ENCODE data around the gene LPO.

Gene LPO

DNA sequence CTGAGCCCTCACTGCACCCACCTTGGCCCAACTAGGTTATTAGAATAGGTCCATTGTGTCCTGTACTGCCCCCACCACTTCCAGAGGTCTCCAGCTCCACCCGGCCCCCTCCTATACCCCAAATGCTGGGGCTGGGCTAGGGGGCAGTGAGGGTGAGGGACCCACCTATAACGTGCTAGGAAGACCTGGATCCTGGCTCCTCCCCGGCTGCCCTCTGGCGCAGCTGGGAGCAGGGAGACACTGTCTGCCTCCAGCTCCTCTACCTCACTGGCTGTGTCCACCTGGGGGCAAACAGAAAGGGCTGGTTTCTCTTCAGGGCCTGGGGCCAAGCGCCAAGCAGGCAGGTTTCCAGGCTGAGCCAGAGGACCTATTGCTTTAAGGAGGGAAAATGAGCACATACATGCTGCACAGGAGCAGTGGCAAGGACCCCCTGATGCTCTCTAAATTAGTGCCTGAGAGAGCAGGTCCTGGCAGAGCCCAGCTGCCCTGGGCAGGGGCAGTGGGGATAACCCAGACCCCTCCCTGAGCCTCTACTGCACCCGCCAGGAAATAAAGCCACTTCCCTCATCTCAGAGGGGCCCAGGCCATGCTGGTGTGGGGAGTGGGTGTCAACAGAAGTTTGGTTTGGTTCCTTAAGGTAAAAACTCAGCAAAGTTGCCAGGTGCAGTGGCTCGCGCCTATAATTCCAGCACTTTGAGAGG, 78.0 kb downstream of the LPO start:
- DNase-seq (ENCODE audit: low spot score) (no peak), FAIRE-seq (no peak)

DNA sequence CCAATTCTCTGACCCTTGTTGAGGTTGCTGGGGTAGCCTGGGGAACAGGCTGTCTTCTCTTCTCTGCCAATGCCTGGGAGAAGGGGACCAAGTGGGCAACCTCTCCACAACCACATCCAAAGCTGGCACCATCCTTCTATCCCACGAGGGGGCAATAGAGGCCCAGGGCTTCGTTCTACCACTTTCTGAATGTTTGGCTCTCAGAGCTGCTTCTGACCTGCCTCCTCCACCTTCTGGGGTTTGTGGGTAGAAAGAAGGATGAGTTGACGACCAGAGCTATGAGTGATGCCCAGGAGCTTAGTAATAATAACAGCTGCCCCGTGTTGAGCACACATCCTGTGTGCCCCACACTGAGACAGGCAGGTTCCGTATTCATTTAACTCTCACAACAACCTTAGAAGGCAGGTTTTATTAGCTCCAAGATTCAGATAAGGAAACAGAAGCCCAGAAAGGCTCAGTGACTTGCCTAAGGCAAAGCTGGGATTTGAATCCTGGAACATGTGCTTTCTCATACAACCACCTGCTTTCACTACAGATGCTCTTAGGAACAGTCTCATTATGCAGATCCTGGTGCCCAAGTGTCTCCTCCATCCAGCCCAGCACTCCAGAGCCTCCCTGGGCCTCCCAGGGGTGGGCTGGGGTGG, 79.2 kb downstream of the LPO start:
- DNase-seq (ENCODE audit: low spot score) (peak; percentile 53), FAIRE-seq (no peak)

DNA sequence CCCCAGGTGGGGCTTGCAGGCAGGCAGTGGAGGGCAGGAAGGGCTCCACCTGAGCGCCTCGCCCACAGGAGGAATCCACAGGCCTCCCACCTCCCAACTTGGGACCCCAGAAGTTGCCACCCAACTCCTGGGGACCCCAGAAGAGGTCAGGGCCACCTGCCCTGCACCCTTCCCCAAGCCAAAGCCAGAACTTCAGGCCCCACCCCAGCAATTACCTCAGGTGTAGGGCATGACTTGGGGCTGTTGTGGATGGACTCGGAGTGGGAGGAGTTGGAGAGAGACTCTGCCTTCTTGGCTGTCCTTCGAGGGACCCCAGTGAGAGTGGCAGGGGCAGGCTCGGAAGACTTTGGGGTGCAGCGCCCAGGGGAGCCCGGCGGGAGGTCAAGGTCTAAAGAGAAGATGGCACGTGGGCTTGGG, 79.7 kb downstream of the LPO start:
- DNase-seq (ENCODE audit: low spot score) (no peak), FAIRE-seq (no peak)

All from RCC 7860 (cell line).